HG03045 (cell line): ENCODE data around the gene PCARE.
"Not testable (repeated sequence)": the region's sequence is repeated elsewhere in the genome, so short reads cannot be mapped to it uniquely, and the experiment has no call there.

Experiments
- ATAC-seq: cut with Tn5 transposase; IDR thresholded peaks from one replicate; pipeline ENCODE4 v1.9.1; 2021; ENCODE audit warnings: mild to moderate bottlenecking, moderate library complexity; ENCODE audit not compliant: unreplicated experiment

Gene PCARE

GRCh38 chr2:29097569-29097968 lies 23.2 kb upstream of the PCARE start:
- no peak for ATAC-seq

GRCh38 chr2:29096969-29097368 lies 22.6 kb upstream of the PCARE start:
- no peak for ATAC-seq

GRCh38 chr2:29090311-29090710 lies 16.0 kb upstream of the PCARE start:
- ATAC-seq = not testable (repeated sequence)

- ATAC-seq = no peak
These were observed 10.2 kb upstream of the PCARE start for GRCh38 chr2:29084554-29084953.

- no peak for ATAC-seq
These were observed 8.6 kb upstream of the PCARE start for GRCh38 chr2:29082804-29083495.

- no peak for ATAC-seq
These were observed 6.8 kb upstream of the PCARE start for GRCh38 chr2:29080886-29081743.

GRCh38 chr2:29079887-29080286 lies 5.6 kb upstream of the PCARE start:
- no peak for ATAC-seq

GRCh38 chr2:29075894-29076705 lies 1.8 kb upstream of the PCARE start:
- ATAC-seq = no peak

- no peak for ATAC-seq
These were observed 390 bp downstream of the PCARE start for GRCh38 chr2:29073933-29074332.

GRCh38 chr2:29072971-29073725 lies 1.2 kb downstream of the PCARE start:
- no peak for ATAC-seq

- ATAC-seq = no peak
These were observed 2.1 kb downstream of the PCARE start for GRCh38 chr2:29072251-29072650.

GRCh38 chr2:29071032-29071975 lies 3.0 kb downstream of the PCARE start:
- ATAC-seq = no peak

- no peak for ATAC-seq
These were observed 3.8 kb downstream of the PCARE start for GRCh38 chr2:29070526-29070925.

GRCh38 chr2:29068513-29068912 lies 5.8 kb downstream of the PCARE start:
- ATAC-seq = no peak

GRCh38 chr2:29066997-29067605 lies 7.2 kb downstream of the PCARE start:
- no peak for ATAC-seq

- no peak for ATAC-seq
These were observed 8.0 kb downstream of the PCARE start for GRCh38 chr2:29066271-29066860.

- no peak for ATAC-seq
These were observed 9.1 kb downstream of the PCARE start for GRCh38 chr2:29065068-29065811.

- ATAC-seq = no peak
These were observed 9.6 kb downstream of the PCARE start for GRCh38 chr2:29064746-29065067.
